Measurements from ENCODE around the gene SURF2. TPM values are rescaled to one million over a fixed set of nuclear protein-coding genes. Genes with fewer than 3 reads are reported as not detected.

SURF2 gene
- total RNA-seq, 1 experiment from 2014 or later, result 42.0 TPM

- TF ChIP-seq EZH2 (IDR thresholded peaks at IDR 0.05; ENCODE audit: borderline replicate concordance, low read depth, low read length, poor library complexity, severe bottlenecking) (no peak), CTCF (conservative IDR thresholded peaks at IDR 0.05; ENCODE audit: low read depth, low read length) (no peak)
- no peaks in the 10 kb centered on the region for H3K36me3 ChIP-seq (ENCODE audit: insufficient read depth, low read length, poor library complexity, severe bottlenecking)
- ChIA-PET CTCF (no interaction called here), POLR2A (ENCODE audit: low non-redundant PET) (no interaction called here)
- no peak for DNase-seq (ENCODE audit: low spot score)
- no peaks in the 10 kb centered on the region for H3K9me3 ChIP-seq (ENCODE audit: low read depth, low read length, poor library complexity, severe bottlenecking)
- intact Hi-C loops (cut with micrococcal nuclease; ENCODE audit: unreplicated experiment), result no loop called here
- no peak overlapping the region for H3K4me3 ChIP-seq (ENCODE audit: low read depth, low read length, poor library complexity, severe bottlenecking)
- H3K27me3 ChIP-seq (replicated peaks; ENCODE audit: insufficient read depth, low read depth, low read length, poor library complexity), result peaks cover 19% of the 10 kb centered on the region
- BruUV-seq (replicated peaks), result no TSS peak
- H3K4me1 ChIP-seq (ENCODE audit: insufficient read depth, low read length, poor library complexity, severe bottlenecking), result no peaks in the 10 kb centered on the region
- no peak overlapping the region for H3K27ac ChIP-seq (ENCODE audit: low read depth, low read length, poor library complexity, severe bottlenecking)
Observed at GRCh38 chr9:133397895-133398294, 41.5 kb downstream of the SURF2 start.

GRCh38 chr9:133400292-133400691 lies 43.9 kb downstream of the SURF2 start:
- TF ChIP-seq CTCF (conservative IDR thresholded peaks at IDR 0.05; ENCODE audit: low read depth, low read length), result no peak
- no peak for TF ChIP-seq EZH2 (IDR thresholded peaks at IDR 0.05; ENCODE audit: borderline replicate concordance, low read depth, low read length, poor library complexity, severe bottlenecking)
- CTCF ChIA-PET, result interaction anchor here (0.6 kb wide), 1 partner anchor 59 kb away, joined by 7 read pairs; the partner anchor contains the start of gene CACFD1
- Histone ChIP-seq H3K36me3 (ENCODE audit: insufficient read depth, low read length, poor library complexity, severe bottlenecking) (peaks cover 4% of the 10 kb centered on the region), H3K27me3 (replicated peaks; ENCODE audit: insufficient read depth, low read depth, low read length, poor library complexity) (peaks cover 14% of the 10 kb centered on the region), H3K4me1 (ENCODE audit: insufficient read depth, low read length, poor library complexity, severe bottlenecking) (no peaks in the 10 kb centered on the region), H3K9me3 (ENCODE audit: low read depth, low read length, poor library complexity, severe bottlenecking) (no peaks in the 10 kb centered on the region), H3K27ac (ENCODE audit: low read depth, low read length, poor library complexity, severe bottlenecking) (no peak overlapping the region), H3K4me3 (ENCODE audit: low read depth, low read length, poor library complexity, severe bottlenecking) (no peak overlapping the region)
- DNase-seq (ENCODE audit: low spot score), result no peak
- no TSS peak for BruUV-seq (replicated peaks)
- intact Hi-C loops (cut with micrococcal nuclease; ENCODE audit: unreplicated experiment), result no loop called here
- POLR2A ChIA-PET (ENCODE audit: low non-redundant PET), result no interaction called here

GRCh38 chr9:133401588-133401987 lies 45.2 kb downstream of the SURF2 start:
- ChIA-PET POLR2A (ENCODE audit: low non-redundant PET) (no interaction called here), CTCF (no interaction called here)
- Histone ChIP-seq H3K4me3 (ENCODE audit: low read depth, low read length, poor library complexity, severe bottlenecking) (no peak overlapping the region), H3K27me3 (replicated peaks; ENCODE audit: insufficient read depth, low read depth, low read length, poor library complexity) (peaks cover 4% of the 10 kb centered on the region), H3K4me1 (ENCODE audit: insufficient read depth, low read length, poor library complexity, severe bottlenecking) (no peaks in the 10 kb centered on the region), H3K36me3 (ENCODE audit: insufficient read depth, low read length, poor library complexity, severe bottlenecking) (peaks cover 12% of the 10 kb centered on the region), H3K27ac (ENCODE audit: low read depth, low read length, poor library complexity, severe bottlenecking) (no peak overlapping the region), H3K9me3 (ENCODE audit: low read depth, low read length, poor library complexity, severe bottlenecking) (no peaks in the 10 kb centered on the region)
- no peak for DNase-seq (ENCODE audit: low spot score)
- no TSS peak for BruUV-seq (replicated peaks)
- intact Hi-C loops (cut with micrococcal nuclease; ENCODE audit: unreplicated experiment), result no loop called here
- TF ChIP-seq EZH2 (IDR thresholded peaks at IDR 0.05; ENCODE audit: borderline replicate concordance, low read depth, low read length, poor library complexity, severe bottlenecking) (no peak), CTCF (conservative IDR thresholded peaks at IDR 0.05; ENCODE audit: low read depth, low read length) (no peak)
